Amniotic stem cell (primary cell): ENCODE measurements around the gene ENTPD3.
A peak's percentile ranks its signal among the peaks of the same experiment; 100 is the strongest.
"Not testable (repeated sequence)": the region's sequence is repeated elsewhere in the genome, so short reads cannot be mapped to it uniquely, and the experiment has no call there.

ENCODE experiments used
- DNase-seq: peaks from one replicate; lab custom pipeline; 2025; lab: John Stamatoyannopoulos, UW

Gene ENTPD3

DNA sequence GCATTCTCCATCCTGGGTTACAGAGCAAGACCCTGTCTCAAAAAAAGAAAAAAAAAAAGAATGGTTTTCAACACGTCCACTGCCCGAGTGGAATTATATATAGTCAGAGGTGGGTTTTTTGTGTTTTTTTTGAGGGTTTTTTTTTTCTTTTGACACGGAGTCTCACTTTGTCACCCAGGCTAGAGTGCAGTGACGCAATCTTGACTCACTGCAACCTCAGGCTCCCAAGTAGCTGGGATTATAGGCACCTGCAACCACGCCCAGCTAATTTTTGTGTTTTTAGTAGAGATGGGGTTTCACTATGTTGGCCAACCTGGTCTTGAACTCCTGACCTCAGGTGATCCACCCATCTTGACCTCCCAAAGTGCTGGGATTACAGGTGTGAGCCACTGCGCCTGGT lies 73.5 kb downstream of the ENTPD3 start:
- not testable (repeated sequence) for DNase-seq

DNA sequence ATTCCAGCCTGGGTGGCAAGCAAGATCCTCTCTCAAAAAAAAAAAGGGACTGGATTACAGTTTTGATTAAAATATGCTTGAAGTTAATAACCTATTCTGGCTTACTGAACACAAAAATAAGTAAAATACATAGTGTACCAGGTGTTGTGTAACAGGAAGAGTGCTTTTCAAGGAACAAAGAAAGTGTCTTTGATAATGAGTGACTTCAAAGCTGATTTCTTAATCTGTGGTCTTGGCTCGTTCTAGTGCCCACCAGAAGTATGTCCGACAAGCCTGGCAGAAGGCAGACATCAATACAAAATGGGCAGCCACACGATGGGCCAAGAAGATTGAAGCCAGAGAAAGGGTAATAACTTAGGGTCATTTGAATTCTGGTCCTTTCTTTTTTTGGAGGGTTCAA lies 74.2 kb downstream of the ENTPD3 start:
- DNase-seq = no peak

DNA sequence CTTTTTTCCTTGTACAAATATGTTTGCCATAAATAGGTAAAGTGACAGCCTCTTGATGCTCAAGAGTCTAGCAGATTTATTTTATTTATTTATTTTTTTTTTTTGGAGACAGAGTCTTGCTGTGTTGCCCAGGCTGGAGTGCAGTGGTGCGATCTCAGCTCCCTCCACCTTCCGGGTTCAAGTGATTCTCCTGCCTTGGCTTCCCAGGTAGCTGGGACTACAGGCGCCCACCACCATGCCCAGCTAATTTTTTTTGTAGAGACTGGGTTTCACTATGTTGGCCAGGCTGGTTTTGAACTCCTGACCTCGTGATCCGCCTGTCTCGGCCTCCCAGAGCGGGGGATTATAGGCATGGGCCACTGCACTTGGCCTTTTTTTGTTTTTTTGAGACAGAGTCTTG lies 75.9 kb downstream of the ENTPD3 start:
- not testable (repeated sequence) for DNase-seq

DNA sequence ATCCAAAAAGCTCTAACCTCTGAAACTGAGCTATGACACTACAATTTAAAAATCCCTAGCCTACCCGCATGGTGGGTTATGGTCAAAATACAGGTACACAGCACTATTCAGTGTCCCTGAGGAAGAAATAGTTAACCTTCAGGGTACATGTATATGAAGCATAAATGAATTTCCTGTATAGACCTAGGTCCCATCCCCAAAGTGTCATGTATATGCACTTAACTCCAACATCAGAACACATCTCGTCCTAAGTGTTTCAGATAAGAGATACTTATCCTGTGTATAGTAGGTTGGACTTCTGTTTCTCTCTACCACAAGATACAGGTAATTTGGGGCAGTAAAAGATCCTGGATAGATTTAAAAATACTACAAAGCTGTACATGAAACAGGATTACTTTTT lies 76.6 kb downstream of the ENTPD3 start:
- DNase-seq = no peak

DNA sequence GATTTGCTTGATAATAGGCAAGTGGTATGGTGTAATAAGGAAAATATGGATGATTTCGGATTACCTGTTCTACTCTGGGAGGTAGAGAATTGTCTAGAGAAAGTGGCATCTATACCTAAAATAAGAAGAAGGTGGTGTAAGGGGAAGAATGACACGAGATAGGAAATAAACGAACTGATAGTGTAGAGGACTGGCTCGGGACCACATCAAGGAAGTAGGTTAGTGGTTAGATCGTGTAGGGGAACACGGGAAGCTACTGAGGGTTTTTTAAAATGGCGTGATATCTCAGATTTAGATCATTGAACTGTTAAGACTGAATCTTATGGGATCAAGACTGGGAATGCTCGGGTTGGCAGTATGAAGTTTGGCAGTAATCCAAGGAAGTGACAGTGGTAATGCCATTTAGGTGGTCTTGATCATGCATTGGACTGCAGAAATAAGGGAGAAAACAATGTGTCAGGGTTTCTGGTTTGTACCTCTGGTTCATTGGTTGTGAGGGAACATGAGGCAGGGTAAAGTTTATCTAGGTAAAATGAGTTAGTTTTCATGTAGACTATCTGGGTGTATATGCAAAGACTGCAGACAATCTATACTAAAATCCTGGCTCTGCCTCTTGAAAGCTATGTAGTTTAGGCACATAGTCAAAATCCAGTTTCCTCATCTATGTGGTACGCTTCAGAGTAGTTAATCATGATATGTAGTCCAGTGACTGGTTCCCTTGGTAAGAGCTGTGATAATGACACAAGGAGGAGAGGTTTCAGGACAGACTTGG lies 77.5 kb downstream of the ENTPD3 start:
- DNase-seq = no peak

DNA sequence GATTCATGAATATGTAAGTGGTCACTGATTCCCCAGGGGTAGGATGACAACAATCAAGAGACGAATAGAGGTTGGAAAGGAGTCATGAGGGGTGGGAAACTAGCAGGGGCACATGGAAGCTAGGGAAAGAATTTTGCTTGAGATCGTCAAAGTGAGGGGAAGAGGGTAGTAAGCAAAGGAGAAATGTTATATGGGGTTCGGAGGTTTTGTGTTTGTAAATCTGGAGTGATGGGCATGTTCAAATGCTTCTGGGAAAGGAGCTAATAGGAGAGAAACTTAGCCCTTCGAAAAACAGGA lies 78.1 kb downstream of the ENTPD3 start:
- DNase-seq = no peak

DNA sequence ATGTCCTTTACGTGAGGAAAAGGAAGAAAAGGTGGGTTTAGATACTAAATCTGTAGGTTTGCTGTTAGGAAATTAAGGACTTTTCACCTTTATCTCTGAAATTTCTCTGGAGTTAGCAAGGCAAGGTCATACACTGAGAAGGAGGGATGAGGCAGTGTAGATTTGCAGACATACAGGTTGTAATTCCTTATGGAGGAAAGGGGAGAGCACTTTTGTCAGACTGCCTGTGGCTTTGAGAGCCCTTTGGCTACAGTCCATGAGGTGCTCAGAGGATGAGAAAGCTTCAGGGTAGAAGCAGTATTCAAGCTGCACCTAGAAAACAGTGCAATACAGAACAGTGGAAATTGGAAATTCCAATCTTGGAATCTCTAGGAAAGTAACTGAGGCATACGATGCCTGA lies 78.5 kb downstream of the ENTPD3 start:
- no peak for DNase-seq

DNA sequence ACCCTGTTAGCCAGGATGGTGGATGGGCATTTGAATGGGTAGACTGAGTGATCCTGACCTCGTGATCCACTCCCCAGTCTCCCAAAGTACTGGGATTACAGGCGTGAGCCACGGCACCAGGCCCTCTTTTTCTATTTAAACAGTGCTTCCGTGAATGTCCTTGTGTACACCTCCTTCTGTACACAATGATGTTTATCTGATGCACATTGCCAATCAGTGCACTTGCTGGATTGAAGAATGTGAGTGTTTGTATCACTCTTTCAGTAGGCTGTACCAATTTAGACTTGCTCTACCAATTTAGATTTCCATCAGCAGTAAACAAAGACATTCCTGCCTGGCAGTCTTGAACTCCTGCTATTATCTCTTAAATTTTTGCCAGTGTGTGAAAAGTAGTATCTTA lies 81.0 kb downstream of the ENTPD3 start:
- DNase-seq = no peak

DNA sequence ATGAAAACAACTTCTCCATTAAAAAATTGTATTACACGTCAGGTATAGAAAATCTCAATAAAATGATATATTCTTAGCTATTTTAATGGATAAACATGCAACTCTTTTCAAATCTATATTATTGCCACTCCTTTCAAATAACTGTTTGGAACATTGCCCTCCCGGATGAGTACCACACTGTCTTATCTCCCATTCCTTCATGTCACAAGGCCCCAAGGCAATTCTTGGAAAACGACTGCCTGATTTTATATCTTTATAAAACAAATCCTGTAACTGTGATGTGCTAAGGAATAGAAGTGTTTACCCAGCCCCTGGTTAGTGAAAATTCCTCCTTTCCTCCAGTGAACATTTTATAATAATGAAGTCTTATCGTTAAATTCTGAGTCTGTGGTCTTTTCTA lies 83.7 kb downstream of the ENTPD3 start:
- DNase-seq = no peak

DNA sequence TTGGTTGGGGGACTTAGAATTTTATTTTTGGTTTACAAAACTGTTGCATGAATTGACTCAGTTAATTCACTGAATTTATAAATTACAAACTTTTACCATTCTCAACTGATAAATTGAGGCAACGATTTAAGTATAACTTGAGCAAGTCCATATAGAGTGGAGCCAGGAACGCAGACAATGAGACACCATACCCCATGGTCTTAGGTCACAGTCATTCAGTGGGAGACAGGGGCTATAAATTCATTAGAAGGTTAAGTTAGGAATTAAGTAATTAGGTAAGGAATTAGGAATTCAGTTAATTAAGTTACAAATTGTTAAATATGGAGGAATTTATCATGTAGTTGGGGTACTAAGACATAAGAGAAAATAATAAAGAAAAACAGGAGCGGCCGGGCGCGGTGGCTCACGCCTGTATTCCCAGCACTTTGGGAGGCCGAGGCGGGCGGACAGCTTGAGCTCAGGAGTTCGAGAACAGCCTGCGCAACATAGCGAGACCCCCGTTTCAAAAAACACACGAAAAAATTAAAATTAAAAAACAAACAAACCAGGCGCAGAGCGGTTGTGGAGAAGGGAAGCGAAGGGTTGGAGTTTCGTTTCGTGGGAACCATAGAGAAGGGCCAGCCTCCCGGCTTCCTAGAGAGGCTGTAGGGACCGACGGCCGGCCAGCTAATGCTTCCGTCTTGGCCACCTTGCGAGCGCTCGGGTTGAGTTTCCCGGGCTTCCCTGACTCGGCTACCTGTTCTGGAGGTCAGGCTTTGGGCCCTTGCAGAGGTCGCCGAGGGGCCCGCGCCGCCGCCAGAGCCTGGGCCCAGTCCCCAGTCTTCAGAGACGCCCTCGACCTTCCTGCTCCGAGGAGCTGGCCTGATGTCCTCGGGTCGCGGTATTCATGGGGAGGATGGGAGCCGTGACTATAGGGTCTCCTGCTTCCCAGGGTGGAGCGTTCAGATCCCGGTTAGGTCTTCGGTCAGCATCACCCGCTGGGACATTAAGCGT lies 89.8 kb downstream of the ENTPD3 start, which contains the start of gene ZNF619:
Gene ZNF619, plus strand, starts transcription at position 645 of the 993 bp plus-strand sequence. CDS start 858 bp downstream, outside the sequence.
- peak; percentile 9 for DNase-seq

DNA sequence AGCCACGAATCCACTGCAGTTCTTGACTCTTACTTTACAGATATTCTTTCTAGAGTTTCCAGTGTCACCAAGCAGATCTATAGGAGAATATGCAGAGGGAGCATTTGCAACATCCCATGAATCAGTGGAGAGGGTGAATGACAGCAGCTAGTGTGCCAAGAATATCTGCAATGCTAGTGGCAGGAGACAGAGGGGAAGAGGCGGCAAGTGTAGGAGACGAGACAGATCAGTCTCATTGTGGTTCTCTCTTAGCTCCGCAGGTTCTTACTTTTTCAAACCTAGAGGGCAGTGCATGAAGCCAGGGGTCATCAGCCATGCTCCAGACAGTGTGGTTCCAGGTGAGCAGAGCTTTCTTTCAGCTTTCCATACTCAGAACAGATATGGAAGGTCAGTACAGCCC lies 90.7 kb downstream of the ENTPD3 start:
- DNase-seq = no peak
